DMS79 (cell line): Measurements from ENCODE around the gene CDK17.
"Not testable (repeated sequence)": the region's sequence is repeated elsewhere in the genome, so short reads cannot be mapped to it uniquely, and the experiment has no call there.

Experiments used
- DNase-seq: peaks from one replicate; lab custom pipeline; 2025; lab: John Stamatoyannopoulos, UW

Gene CDK17

DNA sequence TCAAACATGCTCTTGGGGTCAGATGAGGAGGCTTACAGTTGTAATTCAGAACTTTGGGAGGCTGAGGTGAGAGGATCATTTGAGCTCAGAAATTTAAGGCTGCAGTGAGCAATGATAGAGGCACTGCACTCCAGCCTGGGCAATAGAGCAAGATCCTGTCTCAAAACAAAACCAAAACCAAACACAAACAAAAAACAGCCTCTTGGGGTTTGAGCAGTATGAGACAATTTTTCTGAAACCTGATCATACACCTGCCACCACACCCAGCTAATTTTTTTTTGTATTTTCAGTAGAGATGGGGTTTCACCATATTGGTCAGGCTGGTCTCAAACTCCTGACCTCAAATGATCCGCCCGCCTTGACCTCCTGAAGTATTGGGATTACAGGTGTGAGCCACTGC, 17.4 kb upstream of the CDK17 start:
- DNase-seq = not testable (repeated sequence)

DNA sequence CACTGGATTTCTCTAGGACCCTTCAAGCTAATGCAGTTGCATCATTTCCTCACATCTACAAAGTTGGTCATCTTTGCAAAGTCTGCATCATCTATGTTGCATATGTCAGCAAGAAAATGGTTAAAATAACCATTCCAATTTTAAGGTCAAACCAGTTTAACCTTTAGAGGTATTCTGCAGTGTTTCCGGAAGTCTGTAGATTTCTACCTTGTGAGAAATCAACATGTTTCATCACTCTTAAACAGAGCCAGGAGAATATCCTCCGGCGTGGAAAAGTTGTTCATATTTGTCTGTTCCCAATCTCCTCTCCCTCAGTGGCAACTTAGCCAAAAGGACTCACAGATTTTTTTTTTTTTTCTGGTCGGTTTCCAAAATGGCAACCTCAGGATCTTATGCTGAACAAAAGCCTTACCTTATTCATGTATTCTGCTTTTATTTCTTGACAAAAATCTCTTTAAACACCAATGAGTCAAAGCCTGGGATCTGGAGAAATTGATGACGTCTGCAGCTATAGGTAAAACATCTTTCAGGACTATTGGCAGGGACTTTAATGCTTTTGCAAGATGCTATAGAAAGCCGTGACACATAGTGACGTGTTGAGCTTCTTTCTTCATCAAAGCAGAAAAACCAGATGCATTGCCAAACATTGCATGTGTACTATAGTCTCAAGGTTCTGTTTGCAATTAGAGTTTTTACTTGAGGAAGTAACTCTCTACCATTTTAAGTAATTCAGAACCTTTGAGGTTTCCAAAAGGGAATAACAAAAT, 16.0 kb upstream of the CDK17 start:
- DNase-seq = no peak

DNA sequence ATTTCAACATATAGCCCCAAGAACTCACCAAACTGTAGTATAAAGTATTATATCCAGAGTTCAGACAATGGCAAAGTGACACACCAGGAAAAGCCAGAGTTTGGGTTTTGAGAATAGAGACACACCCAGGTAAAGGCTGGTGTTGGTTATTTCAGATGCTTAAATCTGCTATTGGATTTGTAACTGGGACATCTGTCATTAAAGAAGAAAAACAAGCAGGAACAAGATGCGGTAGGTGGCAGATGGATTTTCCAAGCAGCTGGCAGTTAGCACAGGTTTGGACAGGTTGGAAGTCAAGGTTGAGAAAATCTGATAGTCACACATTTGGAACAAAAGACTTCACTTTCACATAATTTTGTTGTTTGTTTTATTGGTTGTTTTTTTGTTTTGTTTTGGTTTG, 14.4 kb upstream of the CDK17 start:
- DNase-seq = no peak

DNA sequence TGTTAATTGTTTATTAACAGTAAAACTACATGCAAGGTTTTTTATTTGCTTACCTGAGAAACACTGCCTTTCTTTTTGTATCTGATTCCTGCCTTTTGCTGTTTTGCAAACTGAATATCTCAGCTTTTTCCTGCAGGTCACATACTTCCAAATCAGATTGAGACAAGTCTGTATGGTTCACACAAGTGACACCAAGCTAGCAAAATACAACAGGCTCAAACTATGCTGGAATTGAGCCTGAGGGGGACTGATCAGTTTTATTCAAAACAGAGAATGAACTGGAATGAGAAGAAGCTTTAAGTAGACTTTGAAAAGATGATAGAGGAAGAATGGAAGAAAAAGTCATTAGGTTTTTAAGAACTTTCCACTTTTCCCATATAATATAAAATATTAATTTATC, 12.2 kb upstream of the CDK17 start:
- no peak for DNase-seq

DNA sequence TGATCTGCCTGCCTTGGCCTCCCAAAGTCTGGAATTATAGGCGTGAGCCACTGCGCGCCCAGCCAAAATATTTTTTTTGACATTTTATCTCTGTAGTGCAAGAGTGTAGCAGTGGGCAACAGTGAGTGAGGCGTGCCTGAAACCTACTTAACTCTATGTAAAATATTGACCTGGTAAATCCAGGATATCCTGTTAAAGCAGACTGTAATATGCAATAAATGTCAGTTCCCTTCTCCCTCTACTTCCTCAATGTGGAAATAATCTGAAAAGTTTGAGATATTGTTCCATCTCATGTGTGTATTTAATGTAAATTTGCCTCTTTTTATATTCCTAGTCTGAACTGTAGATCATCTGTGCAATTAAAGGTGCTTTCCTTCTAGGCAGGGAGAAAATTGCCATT, 9.5 kb upstream of the CDK17 start:
- no peak for DNase-seq

DNA sequence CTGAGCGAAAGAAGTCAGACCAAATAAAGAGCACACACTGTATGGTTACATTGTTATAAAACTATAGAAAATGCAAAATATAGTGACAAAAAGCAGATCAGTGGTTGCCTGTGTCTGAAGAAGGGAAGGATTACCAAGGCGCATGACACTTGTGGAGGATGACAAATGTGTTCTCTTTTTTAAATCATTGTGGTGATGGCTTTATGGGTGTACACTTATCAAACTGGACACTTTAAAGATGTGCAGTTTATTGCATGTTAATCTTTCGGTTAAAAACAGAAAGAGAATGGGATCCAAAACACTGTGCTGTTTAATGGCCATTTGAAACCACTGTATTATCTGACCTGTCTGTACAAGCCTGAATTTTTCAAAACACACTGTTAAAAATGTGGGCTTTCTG, 8.8 kb upstream of the CDK17 start:
- DNase-seq = no peak

DNA sequence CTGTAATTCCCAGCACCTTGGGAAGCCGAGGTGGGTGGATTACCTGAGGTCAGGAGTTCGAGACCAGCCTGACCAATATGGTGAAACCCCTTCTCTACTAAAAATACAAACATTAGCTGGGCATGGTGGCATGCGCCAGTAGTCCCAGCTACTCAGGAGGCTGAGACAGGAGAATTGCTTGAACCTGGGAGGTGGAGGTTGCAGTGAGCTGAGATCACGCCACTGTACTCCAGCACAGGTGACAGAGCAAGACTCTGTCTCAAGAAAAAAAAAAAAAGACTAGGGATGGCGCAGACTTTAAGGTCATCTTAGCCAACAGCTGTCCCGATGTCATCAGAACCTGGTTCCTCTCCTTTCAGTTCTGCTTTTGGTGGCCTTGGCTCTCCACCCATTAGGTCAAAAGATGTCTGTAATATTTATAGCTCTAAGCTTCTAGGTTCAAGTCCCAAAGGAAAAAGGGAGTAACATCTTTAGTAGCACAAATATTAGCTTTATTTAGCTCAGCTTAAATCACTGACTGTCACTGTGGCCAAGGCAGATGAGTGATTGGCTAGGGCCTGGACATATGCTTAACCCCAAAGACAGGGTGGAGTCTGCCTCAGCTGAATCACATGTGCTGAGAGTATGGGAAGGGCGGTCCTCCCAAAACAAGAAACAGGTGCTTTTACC, 7.3 kb upstream of the CDK17 start:
- not testable (repeated sequence) for DNase-seq

DNA sequence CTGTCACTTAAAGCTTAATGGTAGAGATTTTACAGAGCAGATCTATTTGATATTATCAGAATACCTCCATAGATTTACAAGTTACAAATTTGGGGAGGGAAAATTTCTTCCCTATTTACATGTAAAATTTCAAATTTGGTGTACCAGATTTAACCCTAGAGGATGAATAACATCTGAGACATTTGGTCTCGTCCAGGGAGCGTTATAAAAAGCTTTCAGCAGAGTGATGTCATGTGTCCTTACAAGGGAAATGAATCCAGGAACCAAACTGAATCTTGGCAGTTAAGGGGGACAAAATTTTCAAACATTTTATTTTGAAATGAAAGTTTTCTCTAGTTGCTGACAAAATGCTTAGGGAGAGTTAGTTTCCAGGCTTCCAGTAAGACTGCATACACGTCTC, 4.5 kb upstream of the CDK17 start:
- DNase-seq = no peak

DNA sequence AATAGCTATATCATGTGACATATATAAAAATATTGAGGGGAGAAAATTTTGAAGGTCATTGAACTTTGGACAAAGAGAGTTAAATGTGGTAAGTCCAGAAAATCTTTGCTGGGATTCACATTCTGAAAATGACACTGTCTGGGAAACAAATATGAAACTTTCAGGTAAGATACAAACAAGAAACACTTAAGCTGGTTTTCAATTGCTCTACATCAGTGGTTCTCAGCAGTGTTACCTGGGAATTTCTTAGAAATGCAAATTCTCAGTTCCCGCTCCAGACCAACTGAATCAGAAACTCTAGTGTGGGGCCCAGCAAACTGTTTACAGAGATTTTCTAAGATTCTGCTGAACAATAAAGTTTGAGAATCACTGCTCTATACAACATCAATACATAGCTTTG, 3.6 kb upstream of the CDK17 start:
- no peak for DNase-seq

DNA sequence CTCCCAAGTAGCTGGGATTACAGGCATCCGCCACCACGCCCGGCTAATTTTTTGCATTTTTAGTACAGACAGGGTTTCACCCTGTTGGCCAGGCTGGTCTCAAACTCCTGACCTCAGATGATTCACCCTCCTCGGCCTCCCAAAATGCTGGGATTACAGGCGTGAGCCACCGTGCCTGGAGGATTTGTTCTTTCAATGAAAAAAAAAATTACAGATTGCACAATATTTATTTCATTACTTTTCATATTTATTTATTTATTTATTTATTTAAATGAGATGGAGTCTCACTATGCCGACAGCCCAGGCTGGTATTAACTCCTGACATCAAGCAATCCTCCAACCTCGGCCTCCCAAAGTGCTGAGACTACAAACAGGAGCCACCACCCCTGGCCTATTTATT, 2.3 kb upstream of the CDK17 start:
- DNase-seq = not testable (repeated sequence)

DNA sequence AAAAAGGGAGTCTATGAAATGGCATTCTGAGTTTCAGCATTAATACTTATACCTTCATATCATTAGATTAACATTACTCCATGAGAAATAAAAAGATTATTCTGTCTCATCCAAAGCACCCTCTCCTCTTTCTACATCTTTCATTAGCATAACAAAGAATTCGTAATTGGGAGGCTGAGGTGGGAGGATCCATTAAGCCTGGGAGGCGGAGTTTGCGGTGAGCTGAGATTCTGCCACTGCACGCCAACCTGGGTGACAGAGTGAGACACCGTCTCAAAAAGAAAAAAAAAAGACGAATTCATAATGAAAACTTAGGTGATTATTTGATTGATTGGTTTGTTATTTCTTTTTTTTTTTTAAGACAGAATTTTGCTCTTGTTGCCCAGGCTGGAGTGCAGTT, 1.8 kb upstream of the CDK17 start:
- no peak for DNase-seq

DNA sequence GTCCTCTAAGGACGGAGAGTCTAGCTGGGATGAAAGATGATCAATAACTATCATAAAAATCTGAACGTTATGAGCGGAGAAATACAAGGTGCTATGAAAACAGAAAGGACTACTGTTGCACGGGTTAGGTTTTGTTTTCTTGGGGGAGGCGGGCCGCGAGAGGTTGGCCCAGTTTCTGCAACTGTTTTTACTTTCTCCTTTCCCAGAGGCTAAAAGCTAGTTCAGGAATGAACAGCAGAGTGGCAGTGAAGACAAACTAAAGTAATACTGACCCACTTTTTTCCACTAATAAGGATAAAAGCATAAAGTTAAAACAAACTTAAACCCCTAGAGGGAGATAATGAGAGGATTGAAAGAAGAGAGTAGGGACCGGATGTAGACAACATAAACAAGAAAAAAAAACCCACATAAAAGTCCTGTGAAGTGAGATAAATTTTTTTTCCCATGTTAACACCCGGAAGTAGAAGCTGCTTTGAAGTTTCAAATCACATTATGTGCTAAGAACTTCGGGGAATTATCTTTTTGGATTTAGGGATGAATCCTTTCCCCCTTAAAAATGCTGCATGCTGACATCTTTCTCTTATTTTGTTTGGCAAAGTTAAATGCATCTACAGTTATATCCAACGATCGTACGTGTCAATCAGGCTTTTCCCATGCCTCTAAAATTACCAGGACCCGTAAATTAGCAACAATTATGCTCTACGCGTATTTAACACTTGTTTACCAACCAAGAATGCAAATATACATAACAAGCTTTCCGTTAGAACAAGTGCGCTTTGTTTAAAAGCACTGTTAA, 1.0 kb upstream of the CDK17 start:
- DNase-seq = no peak

DNA sequence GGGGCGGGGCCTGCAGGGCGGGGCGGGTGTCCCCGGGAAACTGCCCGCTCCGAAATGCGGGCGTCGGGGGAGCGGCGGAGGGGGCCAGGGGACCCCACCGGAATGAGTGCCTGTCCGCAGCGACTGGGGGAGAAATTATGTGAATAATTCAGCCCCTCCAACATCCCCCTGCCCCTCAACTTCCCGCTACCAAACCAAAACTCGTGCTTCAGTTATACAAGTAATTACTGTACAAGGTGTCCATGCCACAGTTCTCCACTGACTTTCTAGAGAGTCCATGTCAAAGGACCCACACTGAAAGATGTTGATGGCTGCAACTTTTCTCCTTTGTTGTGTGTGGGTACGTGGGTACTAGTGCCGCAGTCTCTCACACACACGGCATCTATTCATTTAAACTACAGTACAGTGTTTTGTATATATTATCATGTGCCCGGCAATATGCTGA, 414 bp upstream of the CDK17 start:
- DNase-seq = no peak

DNA sequence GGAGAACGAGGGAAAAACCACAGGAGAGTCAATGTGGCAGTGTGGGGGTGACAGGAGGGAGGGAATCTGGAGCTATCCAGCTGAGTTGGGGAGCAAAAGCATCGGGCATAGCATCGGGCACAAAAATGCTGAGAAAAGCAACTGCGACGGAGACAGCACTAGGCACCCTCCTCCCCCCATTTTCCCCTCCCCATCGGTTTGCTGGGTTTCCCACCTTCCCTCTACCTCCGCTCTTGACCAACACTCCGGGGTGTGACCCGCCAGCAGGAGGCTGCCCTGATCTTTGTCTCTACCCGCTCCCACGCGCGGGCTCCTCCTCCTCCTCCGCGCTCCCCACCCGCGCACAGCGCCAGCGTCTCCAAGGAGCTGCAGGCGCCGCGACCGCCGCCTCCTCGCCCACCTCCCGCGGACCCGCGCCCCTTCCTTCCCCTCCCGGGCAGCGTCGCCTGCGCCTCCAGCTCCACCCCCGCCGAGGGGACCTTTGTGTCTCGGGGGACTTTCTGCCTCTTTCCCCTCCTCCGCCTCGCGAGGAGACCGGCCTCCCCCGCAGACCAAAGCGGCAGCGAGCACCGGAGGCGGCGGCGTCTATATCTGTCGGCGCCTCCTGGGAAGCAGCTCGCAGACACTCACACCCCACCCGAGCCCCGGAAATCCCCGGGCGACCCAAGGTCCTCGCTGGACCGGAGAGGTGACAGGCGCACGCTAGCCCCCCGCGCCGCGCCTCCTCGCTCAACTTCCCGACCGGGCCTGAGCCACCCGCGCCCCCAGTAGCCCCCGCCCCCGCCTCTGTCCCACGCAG, 920 bp downstream of the CDK17 start:
- no peak for DNase-seq

DNA sequence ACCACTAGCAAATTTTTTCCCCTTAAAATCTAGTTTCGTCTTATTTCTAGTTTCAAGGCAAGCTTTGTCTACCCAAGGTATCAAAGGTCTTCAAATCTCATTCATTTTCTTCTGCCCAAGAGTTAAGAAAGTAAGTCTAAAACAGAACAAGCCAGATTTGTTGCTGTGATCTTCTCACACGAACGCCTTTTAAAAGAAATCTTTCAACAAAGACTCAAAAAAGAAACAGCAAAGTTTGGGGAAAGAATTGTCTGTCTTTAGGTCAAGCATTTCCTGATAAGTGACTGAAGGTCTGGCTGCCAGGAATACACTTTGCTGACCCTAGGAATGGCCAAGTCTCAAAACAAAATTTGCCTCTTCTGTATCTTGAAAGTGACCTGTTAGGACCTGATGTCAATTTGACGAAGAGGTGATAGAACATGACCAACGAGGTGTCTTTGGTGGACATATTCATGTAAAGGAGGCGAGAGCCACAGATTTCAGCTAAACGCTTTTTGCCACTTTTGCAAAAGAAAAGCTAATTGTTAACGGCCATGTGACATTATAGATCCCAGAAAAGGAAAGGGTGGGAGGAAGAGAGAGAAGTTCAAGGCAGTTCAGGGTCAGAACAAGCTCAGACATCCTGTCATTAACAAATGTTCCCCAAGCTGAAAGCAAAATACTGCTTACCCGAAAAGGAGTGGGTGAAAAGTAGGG, 1.7 kb downstream of the CDK17 start:
- DNase-seq = no peak

DNA sequence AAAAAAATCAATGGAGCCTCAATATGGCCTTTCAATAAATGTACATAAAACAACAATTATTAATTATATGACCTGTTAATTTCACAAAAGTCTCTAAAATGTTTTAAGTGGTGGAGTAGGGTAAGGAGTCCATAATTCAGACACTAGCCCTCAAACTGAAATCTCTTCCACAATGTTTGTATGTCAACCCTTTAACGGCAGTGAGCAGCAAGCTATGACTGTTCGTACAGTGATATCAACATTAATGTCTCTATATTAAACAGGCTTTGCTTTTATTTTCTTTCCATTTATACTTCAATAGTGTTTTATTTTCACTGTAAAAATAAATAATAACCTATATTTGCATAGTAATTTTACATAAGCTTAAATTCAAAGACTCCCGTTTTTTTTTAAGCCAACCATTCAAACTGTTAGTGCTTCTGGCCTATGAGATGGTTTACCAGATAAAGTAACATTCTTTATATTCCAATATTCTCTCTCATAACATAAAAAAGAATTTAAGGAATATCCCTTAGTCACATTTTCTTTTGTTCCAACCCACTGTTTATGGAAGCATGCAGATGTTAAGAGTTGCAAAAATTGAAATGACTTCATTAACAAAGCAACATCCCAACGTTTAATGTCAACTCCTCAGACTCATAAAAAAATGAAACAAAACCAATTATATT, 2.3 kb downstream of the CDK17 start:
- DNase-seq = no peak

DNA sequence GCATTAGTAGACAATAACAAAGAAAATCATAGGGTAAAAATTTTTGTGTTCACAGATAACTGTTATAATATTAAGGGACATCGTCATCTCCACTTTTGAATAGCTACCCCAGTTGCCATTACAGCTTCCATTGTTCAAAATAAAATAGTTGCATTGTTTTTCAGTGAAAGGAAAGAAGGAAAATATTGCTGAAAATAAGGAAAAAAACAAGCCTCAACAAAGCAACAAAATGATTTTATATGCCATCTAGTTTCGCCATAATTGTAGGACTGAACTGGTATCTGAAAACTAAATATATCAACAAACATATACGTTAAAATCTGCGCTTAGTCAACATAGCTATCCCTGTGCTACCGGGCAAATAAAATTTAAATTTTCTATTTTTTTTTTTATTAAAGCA, 3.3 kb downstream of the CDK17 start:
- no peak for DNase-seq

DNA sequence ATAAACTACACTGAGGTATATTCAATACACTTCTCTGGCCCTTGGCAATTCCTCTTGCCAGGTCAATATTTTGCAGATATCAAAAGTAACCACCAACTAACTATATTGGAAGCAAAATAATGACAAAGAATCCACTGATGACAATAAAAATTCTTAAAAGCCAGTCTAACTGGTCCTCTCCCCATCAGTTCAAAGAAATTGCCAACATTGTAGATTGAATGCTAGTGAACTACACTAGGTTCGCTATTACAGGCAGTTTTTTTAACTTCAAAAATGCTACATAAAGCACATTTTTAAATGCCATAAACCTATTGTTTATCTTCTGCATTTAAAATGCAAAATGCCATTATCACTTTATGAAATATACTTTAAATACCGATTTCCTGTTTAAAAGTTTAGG, 4.0 kb downstream of the CDK17 start:
- DNase-seq = no peak

DNA sequence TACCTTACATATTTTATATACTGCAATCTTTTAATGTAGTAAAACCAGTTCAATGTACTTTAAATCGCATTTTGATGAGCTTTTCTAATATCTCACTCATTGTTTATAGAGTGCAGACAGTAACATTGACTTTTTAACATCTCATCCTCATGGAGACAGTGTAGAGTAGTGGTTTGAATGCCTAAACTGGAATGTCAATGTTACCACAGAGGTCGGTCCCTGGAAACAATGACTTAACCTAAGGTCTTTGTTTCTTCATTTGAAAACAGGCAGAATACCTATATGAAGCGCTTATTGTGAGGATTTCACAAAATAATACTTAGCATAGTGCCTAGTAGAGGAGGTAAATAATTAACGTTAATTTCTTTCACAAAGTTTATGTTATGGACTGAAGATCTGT, 5.0 kb downstream of the CDK17 start:
- DNase-seq = no peak

DNA sequence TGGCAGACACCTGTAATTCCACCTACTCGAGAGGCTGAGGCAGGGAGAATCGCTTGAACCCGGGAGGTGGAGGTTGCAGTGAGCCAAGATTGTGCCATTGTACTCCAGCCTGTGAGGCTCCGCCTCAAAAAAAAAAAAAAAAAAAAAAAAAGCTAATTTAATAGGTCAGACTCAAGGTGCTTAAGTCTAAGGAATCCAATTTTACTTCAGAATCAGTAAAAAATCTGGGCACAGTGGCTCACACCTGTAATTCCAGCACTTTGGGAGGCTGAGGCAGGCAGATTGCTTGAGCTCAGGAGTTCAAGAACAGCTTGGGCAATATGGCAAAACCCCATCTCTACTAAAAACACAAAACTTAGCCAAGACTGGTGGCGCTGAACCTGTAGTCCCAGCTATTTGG, 7.0 kb downstream of the CDK17 start:
- DNase-seq = not testable (repeated sequence)

DNA sequence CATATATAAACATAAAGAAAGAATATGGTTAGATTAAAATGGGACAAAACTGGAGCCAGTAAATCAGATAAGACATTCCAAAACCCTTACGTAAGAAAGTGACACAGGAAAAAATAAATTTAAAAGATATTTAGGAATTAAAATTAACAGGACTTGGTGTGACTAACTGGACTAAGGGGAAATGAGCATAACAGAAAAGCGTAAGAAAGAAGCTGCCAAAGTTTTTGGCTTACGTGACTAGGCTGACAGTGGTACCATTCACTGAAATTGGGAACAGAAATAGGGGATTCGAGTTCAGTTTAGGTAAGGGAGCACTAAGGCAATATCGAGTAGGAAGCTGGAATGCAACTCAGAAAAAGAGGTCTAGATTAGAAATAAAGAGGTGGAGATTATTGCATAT, 7.8 kb downstream of the CDK17 start:
- DNase-seq = no peak
